Upper lobe of right lung (tissue), 1 donor: Measurements from ENCODE around the gene MYH11. TPM values are rescaled to one million over a fixed set of nuclear protein-coding genes. Genes with fewer than 3 reads are reported as not detected.

Experiments used
- ATAC-seq: fragments of 200-7000 bp; cut with Tn5 transposase; one replicate; pipeline ENCODE4 v1.9.1; 2020; ENCODE audit warnings: mild to moderate bottlenecking, moderate library complexity
- DNase-seq: peaks from one replicate; pipeline ENCODE4 v3.0.0-alpha.2; 2020
- H3K27ac ChIP-seq: fragments of 200-600 bp; one replicate; pipeline ENCODE4 v1.8.0; 2022
- H3K27me3 ChIP-seq: fragments of 200-600 bp; one replicate; pipeline ENCODE4 v1.8.0; 2022; ENCODE audit warnings: mild to moderate bottlenecking
- H3K36me3 ChIP-seq: fragments of 200-600 bp; one replicate; pipeline ENCODE4 v1.8.0; 2022
- H3K4me1 ChIP-seq: fragments of 200-600 bp; one replicate; pipeline ENCODE4 v1.8.0; 2022
- H3K4me3 ChIP-seq: fragments of 200-600 bp; one replicate; pipeline ENCODE4 v1.8.0; 2022; ENCODE audit warnings: mild to moderate bottlenecking
- H3K9me3 ChIP-seq: fragments of 200-600 bp; one replicate; pipeline ENCODE4 v1.8.0; 2022
- CTCF ChIP-seq: fragments of 200-600 bp; IDR thresholded peaks from one replicate; pipeline ENCODE4 v1.8.0; 2022; ENCODE audit warnings: antibody characterized with exemption
- intact Hi-C: fragments of 100-400 bp; cut with DNase I; formaldehyde crosslinking; loops from one replicate; pipeline ENCODE4 v1.11.0; 2022
- total RNA-seq: library from RNA; stranded (reverse); fragmentation: NEBNext Ultra II Directional; extraction: Animal tissue kit (Norgen Biotek cat#: 25700); gene quantifications from one replicate; pipeline ENCODE4 v1.2.1, GENCODE V29; 2021
- donor health status: DM: no; HTN: yes; CAD: no; lungs with severe emphysema.

The MYH11 gene
- total RNA-seq, 1 donor from 2014 or later, result 106 TPM

DNA sequence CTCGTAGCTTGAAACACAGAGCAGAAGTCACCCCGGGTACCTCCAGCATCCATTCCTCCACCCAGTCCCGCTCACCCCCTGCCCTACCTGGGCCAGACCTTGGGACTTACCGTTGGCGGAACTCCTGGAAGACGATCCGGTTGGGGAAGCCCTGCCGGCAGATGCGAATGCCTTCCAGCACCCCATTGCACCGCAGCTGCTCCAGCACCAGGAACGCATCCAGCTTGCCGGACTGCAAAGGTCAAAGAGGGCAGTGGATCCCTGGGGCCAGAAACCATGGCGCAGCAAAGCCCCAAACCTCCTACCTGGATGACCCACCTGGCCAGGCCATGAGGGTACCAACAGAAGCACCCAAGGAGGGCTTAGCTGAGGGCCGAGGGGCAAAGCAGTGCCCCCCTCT lies 108.9 kb downstream of the MYH11 start:
- no peaks in the 10 kb centered on the region for H3K27me3 ChIP-seq
- H3K27ac ChIP-seq, result no peak overlapping the region
- no peaks in the 10 kb centered on the region for H3K4me1 ChIP-seq
- ATAC-seq (no peak), DNase-seq (no peak)
- no peak overlapping the region for H3K4me3 ChIP-seq
- no peaks in the 10 kb centered on the region for H3K36me3 ChIP-seq
- TF ChIP-seq CTCF, result no peak
- intact Hi-C loops, result no loop called here
- no peaks in the 10 kb centered on the region for H3K9me3 ChIP-seq

- DNase-seq (no peak), ATAC-seq (no peak)
- TF ChIP-seq CTCF, result no peak
- Histone ChIP-seq H3K9me3 (no peaks in the 10 kb centered on the region), H3K4me1 (no peaks in the 10 kb centered on the region), H3K4me3 (no peak overlapping the region), H3K27ac (no peak overlapping the region), H3K27me3 (no peaks in the 10 kb centered on the region), H3K36me3 (peaks cover 5% of the 10 kb centered on the region)
- intact Hi-C loops, result no loop called here
Observed at GRCh38 chr16:15746332-15746731, 110.5 kb downstream of the MYH11 start.

DNA sequence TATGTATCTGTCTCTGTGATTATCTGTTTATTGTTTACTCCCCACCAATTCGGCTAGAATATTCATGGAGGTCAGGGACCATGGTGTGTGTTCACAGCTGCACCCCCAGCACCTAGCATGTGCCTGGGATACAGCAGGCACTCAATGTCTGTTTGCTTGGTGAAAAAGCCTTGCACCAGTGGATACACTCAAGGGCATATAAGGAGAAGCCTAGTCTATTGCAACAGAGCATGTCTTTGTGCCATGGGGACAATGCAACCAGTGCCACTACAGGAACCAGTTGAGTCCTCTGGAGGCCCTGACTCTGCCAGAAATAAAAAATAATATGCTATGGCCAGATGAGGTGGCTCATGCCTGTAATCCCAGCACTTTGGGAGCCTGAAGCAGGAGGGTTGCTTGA lies 113.2 kb downstream of the MYH11 start:
- intact Hi-C loops, result no loop called here
- Histone ChIP-seq H3K4me3 (no peak overlapping the region), H3K36me3 (peaks cover 10% of the 10 kb centered on the region), H3K27me3 (no peaks in the 10 kb centered on the region), H3K4me1 (no peaks in the 10 kb centered on the region), H3K27ac (no peak overlapping the region), H3K9me3 (no peaks in the 10 kb centered on the region)
- no peak for TF ChIP-seq CTCF
- DNase-seq (no peak), ATAC-seq (no peak)

DNA sequence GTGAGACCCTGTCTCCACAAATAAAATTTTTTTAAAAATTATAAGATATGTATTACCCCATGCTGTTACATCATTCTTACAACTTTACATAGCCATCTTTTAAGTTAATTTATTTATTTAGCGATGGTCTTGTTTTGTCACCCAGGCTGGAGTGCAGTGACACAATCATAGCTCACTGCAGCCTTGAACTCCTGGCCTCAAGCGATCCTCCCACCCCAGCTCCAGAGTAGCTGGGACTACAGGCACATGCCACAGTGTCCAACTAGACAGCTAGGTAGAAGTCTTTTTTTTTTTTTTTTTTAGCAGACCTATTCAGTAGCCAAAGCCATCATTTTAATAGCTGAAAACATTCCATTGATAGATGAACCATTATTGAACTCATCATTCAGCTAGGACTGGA lies 114.1 kb downstream of the MYH11 start:
- DNase-seq (no peak), ATAC-seq (no peak)
- intact Hi-C loops, result no loop called here

GRCh38 chr16:15741207-15741871 lies 115.5 kb downstream of the MYH11 start:
- DNase-seq (no peak), ATAC-seq (no peak)
- H3K27ac ChIP-seq, result no peak overlapping the region
- no peak overlapping the region for H3K4me3 ChIP-seq
- no peaks in the 10 kb centered on the region for H3K4me1 ChIP-seq
- no peak for TF ChIP-seq CTCF
- no peaks in the 10 kb centered on the region for H3K27me3 ChIP-seq
- intact Hi-C loops, result no loop called here
- H3K9me3 ChIP-seq, result no peaks in the 10 kb centered on the region
- peaks cover 10% of the 10 kb centered on the region for H3K36me3 ChIP-seq

More for the DNA sequence above, 114.1 kb downstream of the MYH11 start:
- no peak overlapping the region for H3K27ac ChIP-seq
- no peaks in the 10 kb centered on the region for H3K9me3 ChIP-seq
- peaks cover 10% of the 10 kb centered on the region for H3K36me3 ChIP-seq
- H3K4me1 ChIP-seq, result no peaks in the 10 kb centered on the region
- no peak for TF ChIP-seq CTCF
- no peaks in the 10 kb centered on the region for H3K27me3 ChIP-seq
- no peak overlapping the region for H3K4me3 ChIP-seq

DNA sequence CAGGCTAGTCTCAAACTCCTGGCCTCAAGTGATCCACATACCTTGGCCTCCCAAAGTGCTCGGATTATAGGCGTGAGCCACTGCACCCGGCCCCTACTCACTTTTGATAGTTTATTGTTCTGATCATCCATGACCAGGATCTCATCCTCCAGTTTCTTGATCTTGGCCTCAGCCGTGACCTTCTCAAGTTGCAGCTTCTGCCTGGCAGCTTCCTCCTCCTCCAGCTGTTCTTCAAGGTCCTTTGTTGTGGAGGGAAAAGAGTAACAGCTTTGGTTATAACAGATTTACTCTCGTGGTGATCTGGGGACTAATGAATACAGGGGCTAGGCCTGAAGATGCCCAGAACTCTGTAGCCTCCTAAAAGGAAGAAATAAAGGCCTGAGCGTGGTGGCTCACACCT lies 116.9 kb downstream of the MYH11 start:
- Histone ChIP-seq H3K9me3 (no peaks in the 10 kb centered on the region), H3K4me3 (no peak overlapping the region), H3K27ac (no peak overlapping the region), H3K4me1 (no peaks in the 10 kb centered on the region), H3K27me3 (no peaks in the 10 kb centered on the region), H3K36me3 (peaks cover 10% of the 10 kb centered on the region)
- intact Hi-C loops, result no loop called here
- ATAC-seq (no peak), DNase-seq (no peak)
- no peak for TF ChIP-seq CTCF
